Breast epithelium (tissue), 4 donors: ENCODE data around the gene UIMC1. TPM values are rescaled to one million over a fixed set of nuclear protein-coding genes. Genes with fewer than 3 reads are reported as not detected.

ENCODE experiments used
- DNase-seq, 2 donors: peaks; one replicate each; pipeline ENCODE4 v3.0.0-alpha.2; 2019; ENCODE audit warnings: low spot score in 2 of 2
- H3K27ac ChIP-seq, 2 donors: fragments of 200-600 bp; sonication (generic) in 1 of 2; one replicate each; pipeline ENCODE4 v1.5.1; 2016 to 2019; ENCODE audit warnings: mild to moderate bottlenecking in 1 of 2
- H3K27me3 ChIP-seq, 2 donors: fragments of 200-600 bp; sonication (generic) in 1 of 2; one replicate each; pipeline versions ENCODE4 v1.5.1 to v1.6.0; 2017 to 2019; ENCODE audit warnings: control low read depth in 1 of 2, mild to moderate bottlenecking in 1 of 2
- H3K36me3 ChIP-seq: fragments of 200-600 bp; one replicate; pipeline ENCODE4 v1.5.1; 2019
- H3K4me1 ChIP-seq, 2 donors: fragments of 200-600 bp; sonication (generic); one replicate each; pipeline ENCODE4 v1.5.1; 2016 to 2019; ENCODE audit warnings: control low read depth in 1 of 2
- H3K4me3 ChIP-seq, 3 donors: fragments of 200-600 bp; sonication (generic); 1 replicate in 2 of 3; 2 replicates in 1 of 3; pipeline ENCODE4 v1.5.1; 2016 to 2019; ENCODE audit warnings: mild to moderate bottlenecking in 3 of 3, moderate library complexity in 2 of 3
- H3K9me3 ChIP-seq, 2 donors: fragments of 200-600 bp; sonication (generic) in 1 of 2; one replicate each; pipeline ENCODE4 v1.5.1; 2016 to 2019; ENCODE audit warnings: control low read depth in 1 of 2
- POLR2A ChIP-seq: fragments of 450-650 bp; IDR thresholded peaks from one replicate; pipeline ENCODE4 v1.6.1; 2016; ENCODE audit warnings: antibody characterized with exemption, mild to moderate bottlenecking, moderate library complexity
- POLR2AphosphoS5 ChIP-seq, 3 donors: sonication (generic); formaldehyde crosslinking; IDR thresholded peaks; one replicate each; pipeline ENCODE4 v1.6.1; 2017; ENCODE audit warnings: antibody characterized with exemption in 3 of 3
- intact Hi-C: fragments of 100-400 bp; cut with DNase I; formaldehyde crosslinking; loops from one replicate; pipeline ENCODE4 v1.15.1; 2023; ENCODE audit warnings: low total_unique reads
- total RNA-seq, 3 donors: library from RNA; depleted of rRNA; stranded (reverse); fragments of >200 nt; gene quantifications; one replicate each; pipeline ENCODE4 v1.1.0, GENCODE V29; 2016
- TF ChIP-seq, protein P1 (sequence below), 3 donors: fragments of 450-650 bp; IDR thresholded peaks; one replicate each; pipeline ENCODE4 v1.5.1; 2016 to 2017; ENCODE audit warnings: antibody characterized with exemption in 3 of 3, mild to moderate bottlenecking in 3 of 3, moderate library complexity in 3 of 3

Gene UIMC1
- total RNA-seq, 3 donors from 2014 or later, result 27.8 to 61.3 (median 53.1) TPM

DNA sequence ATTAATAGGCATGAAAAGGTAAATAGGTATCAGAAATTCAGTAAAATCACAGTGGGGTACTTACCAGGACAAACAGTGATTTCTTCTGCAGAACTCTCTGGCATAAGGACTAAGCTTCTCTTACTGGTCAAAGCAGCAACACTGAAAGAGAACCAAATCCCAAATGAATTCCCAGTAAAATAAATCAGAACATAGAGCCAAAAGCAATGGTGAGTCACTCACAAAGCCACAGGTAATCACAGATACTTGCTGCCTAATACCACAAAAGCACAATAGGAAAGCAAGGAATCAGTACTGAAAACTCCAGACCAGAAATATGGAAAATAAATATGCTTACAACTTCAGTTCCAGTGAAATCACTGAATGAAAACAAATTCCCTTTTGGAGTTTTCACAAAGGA is 50.7 kb downstream of the UIMC1 start:
- Histone ChIP-seq H3K27ac (no peak overlapping the region), H3K27me3 (no peaks in the 10 kb centered on the region), H3K4me1 (no peaks in the 10 kb centered on the region), H3K9me3 (no peaks in the 10 kb centered on the region), H3K4me3 (no peak overlapping the region), H3K36me3 (no peaks in the 10 kb centered on the region)
- intact Hi-C loops, result no loop called here
- no peak for DNase-seq
- TF ChIP-seq POLR2A, result no peak

DNA sequence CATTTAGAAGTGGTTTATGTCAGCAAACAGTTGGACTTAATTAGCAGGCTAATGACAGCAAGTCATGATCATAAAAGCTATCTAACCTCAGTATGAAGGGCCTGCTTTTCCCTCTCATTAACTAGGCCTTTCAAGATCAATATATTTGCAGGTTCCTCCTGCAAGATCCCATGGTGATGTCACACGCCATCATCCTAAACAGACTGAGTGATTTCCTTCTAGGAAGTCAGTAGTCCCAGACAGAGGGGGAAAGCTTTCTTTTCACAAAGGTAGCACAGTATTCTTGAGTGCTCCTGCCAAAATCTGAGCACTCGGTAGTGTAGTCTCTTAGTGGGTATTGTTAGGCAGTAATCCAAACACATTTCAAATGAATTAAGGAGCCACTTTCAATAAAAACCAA is 52.5 kb downstream of the UIMC1 start:
- intact Hi-C loops, result no loop called here
- H3K36me3 ChIP-seq, result no peaks in the 10 kb centered on the region
- TF ChIP-seq POLR2A (no peak), POLR2AphosphoS5 (IDR thresholded peaks at IDR 0.05) (no peak)
- TF ChIP-seq, protein P1, sequence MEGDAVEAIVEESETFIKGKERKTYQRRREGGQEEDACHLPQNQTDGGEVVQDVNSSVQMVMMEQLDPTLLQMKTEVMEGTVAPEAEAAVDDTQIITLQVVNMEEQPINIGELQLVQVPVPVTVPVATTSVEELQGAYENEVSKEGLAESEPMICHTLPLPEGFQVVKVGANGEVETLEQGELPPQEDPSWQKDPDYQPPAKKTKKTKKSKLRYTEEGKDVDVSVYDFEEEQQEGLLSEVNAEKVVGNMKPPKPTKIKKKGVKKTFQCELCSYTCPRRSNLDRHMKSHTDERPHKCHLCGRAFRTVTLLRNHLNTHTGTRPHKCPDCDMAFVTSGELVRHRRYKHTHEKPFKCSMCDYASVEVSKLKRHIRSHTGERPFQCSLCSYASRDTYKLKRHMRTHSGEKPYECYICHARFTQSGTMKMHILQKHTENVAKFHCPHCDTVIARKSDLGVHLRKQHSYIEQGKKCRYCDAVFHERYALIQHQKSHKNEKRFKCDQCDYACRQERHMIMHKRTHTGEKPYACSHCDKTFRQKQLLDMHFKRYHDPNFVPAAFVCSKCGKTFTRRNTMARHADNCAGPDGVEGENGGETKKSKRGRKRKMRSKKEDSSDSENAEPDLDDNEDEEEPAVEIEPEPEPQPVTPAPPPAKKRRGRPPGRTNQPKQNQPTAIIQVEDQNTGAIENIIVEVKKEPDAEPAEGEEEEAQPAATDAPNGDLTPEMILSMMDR (IDR thresholded peaks at IDR 0.05), result no peak

DNA sequence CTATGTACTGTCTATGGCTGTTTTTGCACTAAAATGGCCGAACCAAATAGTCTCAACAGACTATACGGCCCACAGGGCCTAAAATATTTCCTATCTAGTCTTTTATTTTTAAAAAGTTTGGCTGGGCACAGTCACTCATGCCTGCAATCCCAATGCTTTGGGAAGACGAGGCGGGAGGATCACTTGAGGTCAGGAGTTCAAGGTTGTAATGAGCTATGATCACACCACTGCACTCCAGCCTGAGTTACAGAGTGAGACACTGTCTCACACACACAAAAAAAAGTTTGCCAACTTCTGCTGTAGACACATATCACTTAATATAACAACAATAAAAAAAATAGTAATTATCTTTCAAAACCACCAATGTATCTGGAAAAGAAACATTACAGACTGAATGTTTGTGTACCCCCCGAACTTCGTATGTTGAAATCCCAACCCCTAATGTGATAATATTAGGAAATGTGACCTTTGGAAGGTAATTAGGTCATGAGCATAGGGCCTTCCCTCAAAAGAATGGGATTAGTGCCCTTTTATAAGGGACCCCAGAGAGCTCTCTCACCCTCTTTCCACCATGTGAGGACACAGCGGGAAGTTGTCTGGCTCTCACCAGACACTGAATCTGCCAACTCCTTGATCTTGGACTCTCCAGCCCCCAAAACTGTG is 53.9 kb downstream of the UIMC1 start:
- Histone ChIP-seq H3K36me3 (no peaks in the 10 kb centered on the region), H3K9me3 (no peaks in the 10 kb centered on the region), H3K27me3 (no peaks in the 10 kb centered on the region), H3K4me1 (no peaks in the 10 kb centered on the region), H3K4me3 (no peak overlapping the region), H3K27ac (no peak overlapping the region)
- TF ChIP-seq POLR2AphosphoS5 (IDR thresholded peaks at IDR 0.05), result no peak
- TF ChIP-seq POLR2A, result no peak
- TF ChIP-seq, protein P1 (IDR thresholded peaks at IDR 0.05), result no peak
- intact Hi-C loops, result no loop called here
- no peak for DNase-seq

More for the DNA sequence above, 52.5 kb downstream of the UIMC1 start:
- DNase-seq, result no peak
- H3K4me1 ChIP-seq, result no peaks in the 10 kb centered on the region
- no peaks in the 10 kb centered on the region for H3K27me3 ChIP-seq
- H3K9me3 ChIP-seq, result no peaks in the 10 kb centered on the region
- H3K27ac ChIP-seq, result no peak overlapping the region
- H3K4me3 ChIP-seq, result no peak overlapping the region

DNA sequence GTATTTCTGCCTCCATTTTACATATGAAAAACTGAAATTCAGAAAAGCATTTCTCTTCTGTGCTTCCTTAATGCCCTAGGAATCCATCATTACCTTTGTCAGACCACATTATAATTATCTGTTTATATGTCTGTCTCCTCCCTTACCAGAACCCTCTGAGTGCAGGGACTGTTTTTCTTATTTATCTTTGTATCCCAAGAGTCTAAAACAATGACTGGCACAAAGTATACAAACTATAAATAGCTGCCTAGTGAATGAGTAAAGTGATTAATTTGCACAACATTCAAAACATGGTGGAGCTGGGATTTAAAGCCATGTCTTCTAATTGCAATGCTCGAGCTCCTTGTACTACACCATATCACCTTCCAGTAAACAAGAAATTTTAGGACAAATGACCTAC is 58.1 kb downstream of the UIMC1 start:
- intact Hi-C loops, result no loop called here
- no peaks in the 10 kb centered on the region for H3K9me3 ChIP-seq
- no peak for DNase-seq
- H3K27me3 ChIP-seq, result no peaks in the 10 kb centered on the region
- H3K27ac ChIP-seq, result no peak overlapping the region
- TF ChIP-seq, protein P1 (IDR thresholded peaks at IDR 0.05), result no peak
- TF ChIP-seq POLR2AphosphoS5 (IDR thresholded peaks at IDR 0.05) (no peak), POLR2A (no peak)
- no peaks in the 10 kb centered on the region for H3K36me3 ChIP-seq
- H3K4me3 ChIP-seq, result no peak overlapping the region
- H3K4me1 ChIP-seq, result no peaks in the 10 kb centered on the region

DNA sequence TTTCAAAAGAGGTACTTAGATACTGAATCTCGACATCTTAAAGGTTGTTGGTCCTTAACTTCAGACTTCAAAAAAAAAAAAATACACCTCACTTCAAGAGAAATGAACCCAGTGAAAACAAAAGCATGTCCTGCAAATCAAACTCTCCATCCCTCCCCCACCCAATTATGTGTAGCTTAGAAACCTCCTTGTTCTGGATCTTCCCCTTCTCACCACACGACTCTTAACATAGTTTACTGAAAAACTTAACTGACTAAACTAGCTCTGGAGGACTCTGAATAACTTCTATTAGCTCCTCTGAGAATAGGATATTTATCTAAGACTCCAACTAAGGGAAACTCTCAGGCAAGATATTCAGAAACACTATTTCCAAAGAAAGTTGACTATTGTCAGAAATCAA is 58.7 kb downstream of the UIMC1 start:
- no peak overlapping the region for H3K4me3 ChIP-seq

More for the DNA sequence above, 58.7 kb downstream of the UIMC1 start:
- Histone ChIP-seq H3K4me1 (no peaks in the 10 kb centered on the region), H3K27ac (no peak overlapping the region), H3K27me3 (no peaks in the 10 kb centered on the region), H3K9me3 (no peaks in the 10 kb centered on the region), H3K36me3 (no peaks in the 10 kb centered on the region)
- intact Hi-C loops, result no loop called here
- DNase-seq, result no peak
- TF ChIP-seq POLR2A (no peak), POLR2AphosphoS5 (IDR thresholded peaks at IDR 0.05) (no peak)
- TF ChIP-seq, protein P1 (IDR thresholded peaks at IDR 0.05), result no peak
